Astrocyte of the cerebellum (primary cell): ENCODE measurements around the gene KLF13.

Source experiments
- DNase-seq: peaks from one replicate; pipeline ENCODE4 v3.0.0-alpha.2; 2011; ENCODE audit warnings: low read depth
- H3K4me3 ChIP-seq: 2 replicates; pipeline ENCODE4 v1.5.1; 2011; ENCODE audit warnings: mild to moderate bottlenecking, low read depth, low read length, moderate library complexity
- CTCF ChIP-seq: IDR thresholded peaks from 2 replicates; pipeline ENCODE4 v1.5.1; 2012; ENCODE audit warnings: low read length, low read depth, moderate library complexity, mild to moderate bottlenecking; ENCODE audit errors: missing control alignments
- in situ Hi-C: cut with HindIII; loops from 2 replicates; pipeline ENCODE4 v1.10.0; 2017; ENCODE audit warnings: low sequenced_read_pairs

The KLF13 gene

GRCh38 chr15:31373970-31374369, 47.3 kb downstream of the KLF13 start:
- no peak overlapping the region for H3K4me3 ChIP-seq
- in situ Hi-C loops = no loop called here
- TF ChIP-seq CTCF = no peak
- no peak for DNase-seq

GRCh38 chr15:31374489-31374888, 47.9 kb downstream of the KLF13 start:
- no peak for DNase-seq
- in situ Hi-C loops = no loop called here
- TF ChIP-seq CTCF = no peak
- H3K4me3 ChIP-seq = no peak overlapping the region

- in situ Hi-C loops = no loop called here
- no peak for DNase-seq
- H3K4me3 ChIP-seq = no peak overlapping the region
- TF ChIP-seq CTCF = no peak
Measured at GRCh38 chr15:31374986-31375385, 48.4 kb downstream of the KLF13 start.

GRCh38 chr15:31375772-31376171, 49.1 kb downstream of the KLF13 start:
- no peak for TF ChIP-seq CTCF
- in situ Hi-C loops = no loop called here
- no peak overlapping the region for H3K4me3 ChIP-seq
- DNase-seq = no peak

GRCh38 chr15:31376511-31376910, 49.9 kb downstream of the KLF13 start:
- in situ Hi-C loops = no loop called here
- TF ChIP-seq CTCF = no peak
- no peak overlapping the region for H3K4me3 ChIP-seq
- DNase-seq = no peak

- TF ChIP-seq CTCF = no peak
- in situ Hi-C loops = no loop called here
- no peak overlapping the region for H3K4me3 ChIP-seq
- no peak for DNase-seq
Measured at GRCh38 chr15:31377030-31377429, 50.4 kb downstream of the KLF13 start.

GRCh38 chr15:31378363-31378903, 51.8 kb downstream of the KLF13 start:
- DNase-seq = no peak
- no peak overlapping the region for H3K4me3 ChIP-seq
- in situ Hi-C loops = no loop called here
- no peak for TF ChIP-seq CTCF
